ENCODE measurements around the gene HLA-DOA.

GRCh38 chr6:32954986-32955802, 54.2 kb downstream of the HLA-DOA start:
- TF ChIP-seq EZH2phosphoT487 (IDR thresholded peaks at IDR 0.05; ENCODE audit: borderline replicate concordance, low read length) (no peak), CTCF (conservative IDR thresholded peaks at IDR 0.05; ENCODE audit: low read depth, low read length) (peak; percentile 55)

All from PC-3 (cell line).